H9 (cell line): Measurements from ENCODE around the gene HLA-DQB2. TPM values are rescaled to one million over a fixed set of nuclear protein-coding genes. Genes with fewer than 3 reads are reported as not detected.

Experiments
- DNase-seq: peaks from one replicate; pipeline ENCODE4 v3.0.0-alpha.2; 2017
- H2AFZ ChIP-seq: one replicate; pipeline ENCODE4 v1.6.1; 2013; ENCODE audit warnings: mild to moderate bottlenecking, low read length, control low read depth, moderate library complexity
- H2AK5ac ChIP-seq: 2 replicates; pipeline ENCODE4 v1.6.1; 2013; ENCODE audit warnings: low read length, control low read depth, mixed read lengths; ENCODE audit not compliant: insufficient read length
- H2BK120ac ChIP-seq: one replicate; pipeline ENCODE4 v1.6.1; 2013; ENCODE audit warnings: low read depth, mild to moderate bottlenecking, low read length, control low read depth, inconsistent platforms; ENCODE audit not compliant: poor library complexity, severe bottlenecking
- H2BK12ac ChIP-seq: 2 replicates; pipeline ENCODE4 v1.6.1; 2013; ENCODE audit warnings: low read length, control low read depth, mixed read lengths, low read depth; ENCODE audit not compliant: insufficient read length
- H2BK15ac ChIP-seq: 2 replicates; pipeline ENCODE4 v1.6.1; 2013; ENCODE audit warnings: low read depth, low read length, control low read depth
- H2BK20ac ChIP-seq: one replicate; pipeline ENCODE4 v1.6.1; 2013; ENCODE audit warnings: low read depth, mild to moderate bottlenecking, low read length, control low read depth, inconsistent platforms; ENCODE audit not compliant: poor library complexity, severe bottlenecking
- H2BK5ac ChIP-seq: 2 replicates; pipeline ENCODE4 v1.6.1; 2013; ENCODE audit warnings: low read length, control low read depth, mixed read lengths; ENCODE audit not compliant: insufficient read length
- H3K14ac ChIP-seq: 2 replicates; pipeline ENCODE4 v1.6.1; 2013; ENCODE audit warnings: low read length, control low read depth; ENCODE audit not compliant: insufficient read depth
- H3K18ac ChIP-seq: 2 replicates; pipeline ENCODE4 v1.6.1; 2013; ENCODE audit warnings: low read depth, mild to moderate bottlenecking, mixed read lengths, low read length, control low read depth; ENCODE audit not compliant: insufficient read length
- H3K23ac ChIP-seq: 2 replicates; pipeline ENCODE4 v1.6.1; 2013; ENCODE audit warnings: low read length, control low read depth, mixed read lengths, low read depth; ENCODE audit not compliant: insufficient read length
- H3K23me2 ChIP-seq: 2 replicates; pipeline ENCODE4 v1.6.1; 2013; ENCODE audit warnings: low read depth, mild to moderate bottlenecking, mixed read lengths, low read length, control low read depth; ENCODE audit not compliant: insufficient read length, poor library complexity, severe bottlenecking
- H3K27ac ChIP-seq: 2 replicates; pipeline ENCODE4 v1.5.1; 2013; ENCODE audit warnings: low read length, control low read depth, mixed read lengths, low read depth; ENCODE audit not compliant: insufficient read length
- H3K27me3 ChIP-seq: 2 replicates; pipeline ENCODE4 v1.6.1; 2013; ENCODE audit warnings: low read length, control low read depth, inconsistent platforms; ENCODE audit not compliant: insufficient read depth
- H3K4ac ChIP-seq: 2 replicates; pipeline ENCODE4 v1.6.1; 2013; ENCODE audit warnings: low read depth, mild to moderate bottlenecking, control low read depth, inconsistent platforms, low read length, moderate library complexity
- H3K4me1 ChIP-seq: 2 replicates; pipeline ENCODE4 v1.6.1; 2013; ENCODE audit warnings: low read length, control low read depth, inconsistent platforms; ENCODE audit not compliant: insufficient read depth
- H3K4me2 ChIP-seq: 2 replicates; pipeline ENCODE4 v1.6.1; 2013; ENCODE audit warnings: low read length, control low read depth, mixed read lengths; ENCODE audit not compliant: insufficient read length, insufficient read depth
- H3K56ac ChIP-seq: 2 replicates; pipeline ENCODE4 v1.6.1; 2013; ENCODE audit warnings: low read depth, mild to moderate bottlenecking, mixed read lengths, low read length, control low read depth; ENCODE audit not compliant: insufficient read length
- H3K79me1 ChIP-seq: 2 replicates; pipeline ENCODE4 v1.6.1; 2013; ENCODE audit warnings: low read depth, mild to moderate bottlenecking, moderate library complexity, low read length, control low read depth, inconsistent platforms; ENCODE audit not compliant: insufficient read depth, poor library complexity, severe bottlenecking
- H3K79me2 ChIP-seq: 2 replicates; pipeline ENCODE4 v1.6.1; 2013; ENCODE audit warnings: low read length, control low read depth, inconsistent platforms; ENCODE audit not compliant: insufficient read depth
- H3K9ac ChIP-seq: 2 replicates; pipeline ENCODE4 v1.6.1; 2013; ENCODE audit warnings: low read length, control low read depth, mixed read lengths; ENCODE audit not compliant: insufficient read length; ENCODE audit errors: extremely low read depth
- H3K9me3 ChIP-seq: one replicate; pipeline ENCODE4 v1.6.1; 2013; ENCODE audit warnings: low read depth, low read length, inconsistent platforms; ENCODE audit not compliant: control insufficient read depth
- H3T11ph ChIP-seq: one replicate; pipeline ENCODE4 v1.6.1; 2013; ENCODE audit warnings: mild to moderate bottlenecking, low read length, control low read depth, inconsistent platforms
- H4K20me1 ChIP-seq: one replicate; pipeline ENCODE4 v1.6.1; 2013; ENCODE audit not compliant: control insufficient read depth, insufficient read length, insufficient read depth
- H4K5ac ChIP-seq: 2 replicates; pipeline ENCODE4 v1.6.1; 2013; ENCODE audit warnings: low read depth, mild to moderate bottlenecking, mixed read lengths, low read length, control low read depth; ENCODE audit not compliant: insufficient read length
- H4K8ac ChIP-seq: replicated peaks from 2 replicates; pipeline ENCODE4 v1.6.1; 2013; ENCODE audit warnings: low read length, control low read depth, mixed read lengths, low read depth; ENCODE audit not compliant: insufficient read length
- H4K91ac ChIP-seq: 2 replicates; pipeline ENCODE4 v1.6.1; 2013; ENCODE audit warnings: low read depth, mild to moderate bottlenecking, moderate library complexity, mixed read lengths, low read length, control low read depth; ENCODE audit not compliant: insufficient read length
- H3K27ac Mint-ChIP-seq, 3 experiments: 2 replicates in 2 of 3; 3 replicates in 1 of 3; pipeline ENCODE4 v1.8.0; 2020 to 2021; ENCODE audit warnings: mixed read lengths in 3 of 3, mild to moderate bottlenecking in 1 of 3, moderate library complexity in 1 of 3
- H3K27me3 Mint-ChIP-seq: 2 replicates; pipeline ENCODE4 v1.8.0; 2021; ENCODE audit warnings: low read depth, mild to moderate bottlenecking, moderate library complexity, mixed read lengths
- H3K36me3 Mint-ChIP-seq, 3 experiments: 2 replicates in 2 of 3; 3 replicates in 1 of 3; pipeline ENCODE4 v1.8.0; 2020 to 2021; ENCODE audit warnings: low read depth in 3 of 3, mixed read lengths in 3 of 3; ENCODE audit not compliant: insufficient read depth in 1 of 3
- H3K4me1 Mint-ChIP-seq, 2 experiments: 2 replicates each; pipeline ENCODE4 v1.8.0; 2020; ENCODE audit warnings: mixed read lengths in 2 of 2
- H3K4me3 Mint-ChIP-seq, 2 experiments: 2 replicates in 1 of 2; 3 replicates in 1 of 2; pipeline ENCODE4 v1.8.0; 2020 to 2021; ENCODE audit warnings: mild to moderate bottlenecking in 2 of 2, mixed read lengths in 2 of 2, moderate library complexity in 1 of 2
- H3K9me3 Mint-ChIP-seq, 2 experiments: 2 replicates in 1 of 2; 3 replicates in 1 of 2; pipeline ENCODE4 v1.8.0; 2020; ENCODE audit warnings: mild to moderate bottlenecking in 2 of 2, mixed read lengths in 2 of 2, moderate library complexity in 1 of 2
- CTCF ChIP-seq: fragments of 200-600 bp; sonication (generic); conservative IDR thresholded peaks from 3 replicates; pipeline ENCODE4 v1.8.0; 2021; ENCODE audit warnings: antibody characterized with exemption, mild to moderate bottlenecking
- WGBS: extraction: QIAGEN DNeasy Blood & Tissue Kit; methylation state at CpG from one replicate; pipeline ENCODE4 v1.1.7; 2013; ENCODE audit warnings: missing lambda C conversion rate, low lambda C conversion rate, mixed read lengths; ENCODE audit not compliant: insufficient read length; ENCODE audit errors: extremely low coverage; 5-methylcytosine and 5-hydroxymethylcytosine counted together
- total RNA-seq: library from RNA; stranded (reverse); gene quantifications from 2 replicates; pipeline ENCODE4 v1.2.1, GENCODE V29; 2021

HLA-DQB2 gene
- total RNA-seq, 1 experiment from 2014 or later: not detected

GRCh38 chr6:32794510-32794909 is 31.2 kb upstream of the HLA-DQB2 start:
- Histone ChIP-seq H3K9me3 (no peaks in the 10 kb centered on the region), H3K27me3 (no peaks in the 10 kb centered on the region), H2BK5ac (no peak overlapping the region), H3K14ac (no peak overlapping the region), H3K27ac (no peak overlapping the region), H4K5ac (no peak overlapping the region), H3K23ac (no peak overlapping the region), H4K8ac (no peak overlapping the region), H3K9ac (no peak overlapping the region), H2BK12ac (no peak overlapping the region), H2AK5ac (no peak overlapping the region), H3K4ac (no peak overlapping the region), H2BK20ac (no peak overlapping the region), H3K79me1 (no peaks in the 10 kb centered on the region), H3K23me2 (no peaks in the 10 kb centered on the region), H3K18ac (no peak overlapping the region), H2BK120ac (no peak overlapping the region), H3K79me2 (no peaks in the 10 kb centered on the region), H3T11ph (no peak overlapping the region), H3K56ac (no peak overlapping the region), H2BK15ac (no peak overlapping the region), H4K91ac (no peak overlapping the region), H3K4me2 (no peak overlapping the region), H3K4me1 (no peaks in the 10 kb centered on the region), H2AFZ (no peak overlapping the region), H4K20me1 (no peaks in the 10 kb centered on the region)
- Mint-ChIP-seq H3K36me3 (peaks cover 0 to 6% (median 0%) of the 10 kb centered on the region in 3 experiments; a peak in 2 of 7 replicates), H3K9me3 (peaks cover 8 to 9% of the 10 kb centered on the region in 2 experiments), H3K4me1 (peaks cover 16 to 18% of the 10 kb centered on the region in 2 experiments), H3K4me3 (no peak overlapping the region), H3K27me3 (peaks cover 20% of the 10 kb centered on the region), H3K27ac (no peak overlapping the region)
- no peak for DNase-seq
- TF ChIP-seq CTCF: no peak
- no CpG with 5 or more reads among the region's 2 CpGs for WGBS
